IMR-90 (cell line): ENCODE results near the gene OBP2A.

ENCODE experiments used
- CEBPB ChIP-seq: IDR thresholded peaks from 2 replicates; pipeline ENCODE4 v1.6.1; 2012; ENCODE audit warnings: low read depth, low read length, improper control_type of control experiment
- FOS ChIP-seq: fragments of 150-350 bp; IDR thresholded peaks from 2 replicates; pipeline ENCODE4 v1.6.1; 2016; ENCODE audit warnings: low read depth, low read length
- MAZ ChIP-seq: IDR thresholded peaks from 2 replicates; pipeline ENCODE4 v1.6.1; 2012; ENCODE audit warnings: low read depth, mild to moderate bottlenecking, low read length, improper control_type of control experiment, moderate library complexity, borderline replicate concordance
- MXI1 ChIP-seq: IDR thresholded peaks from 2 replicates; pipeline ENCODE4 v1.6.1; 2012; ENCODE audit warnings: low read depth, mild to moderate bottlenecking, low read length, moderate library complexity, borderline replicate concordance
- POLR2A ChIP-seq: IDR thresholded peaks from 2 replicates; pipeline ENCODE4 v1.6.1; 2012; ENCODE audit warnings: mild to moderate bottlenecking, low read depth, low read length
- RAD21 ChIP-seq: IDR thresholded peaks from 2 replicates; pipeline ENCODE4 v1.6.1; 2012; ENCODE audit warnings: low read length, improper control_type of control experiment
- RCOR1 ChIP-seq: IDR thresholded peaks from 2 replicates; pipeline ENCODE4 v1.6.1; 2012; ENCODE audit warnings: mild to moderate bottlenecking, low read length, improper control_type of control experiment; ENCODE audit not compliant: insufficient replicate concordance
- SMC3 ChIP-seq: fragments of 150-350 bp; IDR thresholded peaks from 2 replicates; pipeline ENCODE4 v1.6.1; 2016; ENCODE audit warnings: low read depth, mild to moderate bottlenecking, antibody characterized with exemption, low read length, moderate library complexity
- TF ChIP-seq, protein P1 (sequence below): conservative IDR thresholded peaks from 2 replicates; pipeline ENCODE4 v1.5.1; 2012; ENCODE audit warnings: mild to moderate bottlenecking, low read depth, low read length, improper control_type of control experiment

DNA sequence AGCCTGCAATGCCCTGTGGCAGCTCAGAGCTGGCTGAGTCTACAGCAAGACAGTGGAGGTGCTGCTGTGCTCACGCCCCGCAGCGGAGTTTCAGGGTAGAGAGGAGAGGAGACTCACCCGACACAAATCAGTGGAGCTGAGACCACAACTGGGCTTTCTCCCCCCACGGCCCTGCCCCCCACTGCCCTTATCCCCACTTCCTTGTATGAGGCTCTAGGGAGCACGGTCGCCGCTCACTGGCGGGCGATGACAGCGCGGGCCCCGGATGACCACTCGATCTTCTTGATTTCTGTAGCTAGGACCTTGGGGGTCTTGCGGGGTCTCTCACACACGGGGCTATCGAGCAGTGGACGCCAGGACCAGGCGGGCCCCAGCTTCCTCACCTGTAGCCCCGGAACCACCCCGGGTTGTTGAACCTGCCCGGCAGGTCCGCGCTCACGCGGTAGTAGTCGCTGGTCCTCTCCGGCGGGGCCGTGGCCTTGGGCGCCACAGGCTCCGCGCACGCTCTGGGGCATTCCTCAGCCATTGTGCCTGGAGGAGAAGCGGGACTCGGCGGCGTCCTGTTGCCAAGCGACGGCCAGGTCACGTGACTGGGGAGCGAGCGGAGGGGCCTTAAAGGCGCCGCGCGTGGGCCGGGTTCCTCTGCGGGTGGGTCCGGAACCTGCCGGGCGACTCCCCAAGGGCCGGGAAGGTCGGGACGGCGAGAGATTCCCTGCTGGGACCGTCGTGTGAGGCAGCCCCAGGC lies 46.4 kb upstream of the OBP2A start:
- TF ChIP-seq, protein P1, sequence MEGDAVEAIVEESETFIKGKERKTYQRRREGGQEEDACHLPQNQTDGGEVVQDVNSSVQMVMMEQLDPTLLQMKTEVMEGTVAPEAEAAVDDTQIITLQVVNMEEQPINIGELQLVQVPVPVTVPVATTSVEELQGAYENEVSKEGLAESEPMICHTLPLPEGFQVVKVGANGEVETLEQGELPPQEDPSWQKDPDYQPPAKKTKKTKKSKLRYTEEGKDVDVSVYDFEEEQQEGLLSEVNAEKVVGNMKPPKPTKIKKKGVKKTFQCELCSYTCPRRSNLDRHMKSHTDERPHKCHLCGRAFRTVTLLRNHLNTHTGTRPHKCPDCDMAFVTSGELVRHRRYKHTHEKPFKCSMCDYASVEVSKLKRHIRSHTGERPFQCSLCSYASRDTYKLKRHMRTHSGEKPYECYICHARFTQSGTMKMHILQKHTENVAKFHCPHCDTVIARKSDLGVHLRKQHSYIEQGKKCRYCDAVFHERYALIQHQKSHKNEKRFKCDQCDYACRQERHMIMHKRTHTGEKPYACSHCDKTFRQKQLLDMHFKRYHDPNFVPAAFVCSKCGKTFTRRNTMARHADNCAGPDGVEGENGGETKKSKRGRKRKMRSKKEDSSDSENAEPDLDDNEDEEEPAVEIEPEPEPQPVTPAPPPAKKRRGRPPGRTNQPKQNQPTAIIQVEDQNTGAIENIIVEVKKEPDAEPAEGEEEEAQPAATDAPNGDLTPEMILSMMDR = no peak
- TF ChIP-seq RCOR1 (no peak), SMC3 (no peak), POLR2A (no peak), RAD21 (no peak), MAZ (peak; percentile 73; the same call in 1 of the 2 replicates), MXI1 (peak; percentile 97), CEBPB (no peak), FOS (no peak)
